Thyroid gland (tissue), 4 donors: ENCODE data around the gene KIF16B.

Experiments
- POLR2A ChIP-seq, 2 donors: fragments of 450-650 bp; IDR thresholded peaks; one replicate each; pipeline ENCODE4 v1.6.1; 2017; ENCODE audit warnings: antibody characterized with exemption in 2 of 2, mild to moderate bottlenecking in 2 of 2, moderate library complexity in 1 of 2
- TF ChIP-seq, protein P1 (sequence below), 6 experiments: fragments of 200-600 bp in 3 of 6; fragments of 450-650 bp in 3 of 6; sonication (generic) in 3 of 6; IDR thresholded peaks; one replicate each; pipeline ENCODE4 v1.5.1; 2016 to 2019; ENCODE audit warnings: antibody characterized with exemption in 6 of 6, mild to moderate bottlenecking in 2 of 6, inconsistent platforms in 1 of 6, moderate library complexity in 1 of 6

DNA sequence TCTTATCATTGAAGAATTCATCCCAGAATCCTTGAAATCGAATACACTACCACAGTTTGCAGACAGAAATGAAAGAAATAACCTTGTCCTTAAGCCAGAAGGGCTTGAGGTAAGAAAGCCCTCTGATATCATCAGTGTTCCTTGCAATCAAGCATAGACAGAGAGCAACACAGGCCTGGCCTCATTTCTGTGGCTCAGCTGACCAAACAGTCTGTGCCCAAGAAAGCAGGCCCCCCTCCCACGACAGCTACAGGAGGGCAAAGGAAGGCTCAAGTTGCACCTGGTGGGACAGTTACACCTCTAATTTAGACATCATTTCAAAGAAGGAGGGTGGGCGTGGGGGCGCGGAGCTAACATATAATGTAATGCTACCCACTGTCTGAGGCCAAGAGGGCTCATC lies 21.6 kb downstream of the KIF16B start:
- TF ChIP-seq, protein P1, sequence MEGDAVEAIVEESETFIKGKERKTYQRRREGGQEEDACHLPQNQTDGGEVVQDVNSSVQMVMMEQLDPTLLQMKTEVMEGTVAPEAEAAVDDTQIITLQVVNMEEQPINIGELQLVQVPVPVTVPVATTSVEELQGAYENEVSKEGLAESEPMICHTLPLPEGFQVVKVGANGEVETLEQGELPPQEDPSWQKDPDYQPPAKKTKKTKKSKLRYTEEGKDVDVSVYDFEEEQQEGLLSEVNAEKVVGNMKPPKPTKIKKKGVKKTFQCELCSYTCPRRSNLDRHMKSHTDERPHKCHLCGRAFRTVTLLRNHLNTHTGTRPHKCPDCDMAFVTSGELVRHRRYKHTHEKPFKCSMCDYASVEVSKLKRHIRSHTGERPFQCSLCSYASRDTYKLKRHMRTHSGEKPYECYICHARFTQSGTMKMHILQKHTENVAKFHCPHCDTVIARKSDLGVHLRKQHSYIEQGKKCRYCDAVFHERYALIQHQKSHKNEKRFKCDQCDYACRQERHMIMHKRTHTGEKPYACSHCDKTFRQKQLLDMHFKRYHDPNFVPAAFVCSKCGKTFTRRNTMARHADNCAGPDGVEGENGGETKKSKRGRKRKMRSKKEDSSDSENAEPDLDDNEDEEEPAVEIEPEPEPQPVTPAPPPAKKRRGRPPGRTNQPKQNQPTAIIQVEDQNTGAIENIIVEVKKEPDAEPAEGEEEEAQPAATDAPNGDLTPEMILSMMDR (IDR thresholded peaks at IDR 0.05) = no peak
- no peak for TF ChIP-seq POLR2A (IDR thresholded peaks at IDR 0.05)
